Subcutaneous adipose tissue (tissue), 4 donors: ENCODE results near the gene SGCA. TPM values are rescaled to one million over a fixed set of nuclear protein-coding genes. Genes with fewer than 3 reads are reported as not detected.

Experiments used
- total RNA-seq, 4 donors: library from RNA; depleted of rRNA; stranded (reverse); fragments of >200 nt; gene quantifications; one replicate each; pipeline ENCODE4 v1.1.0, GENCODE V29; 2016
- TF ChIP-seq, protein P1 (sequence below): fragments of 450-650 bp; IDR thresholded peaks from one replicate; pipeline ENCODE4 v1.5.1; 2016; ENCODE audit warnings: low read depth, mild to moderate bottlenecking, control low read depth, antibody characterized with exemption, moderate library complexity

Gene SGCA
- 1 to 10 TPM in 1 of 4 donors, not detected in 3; 4.4 TPM for total RNA-seq

DNA sequence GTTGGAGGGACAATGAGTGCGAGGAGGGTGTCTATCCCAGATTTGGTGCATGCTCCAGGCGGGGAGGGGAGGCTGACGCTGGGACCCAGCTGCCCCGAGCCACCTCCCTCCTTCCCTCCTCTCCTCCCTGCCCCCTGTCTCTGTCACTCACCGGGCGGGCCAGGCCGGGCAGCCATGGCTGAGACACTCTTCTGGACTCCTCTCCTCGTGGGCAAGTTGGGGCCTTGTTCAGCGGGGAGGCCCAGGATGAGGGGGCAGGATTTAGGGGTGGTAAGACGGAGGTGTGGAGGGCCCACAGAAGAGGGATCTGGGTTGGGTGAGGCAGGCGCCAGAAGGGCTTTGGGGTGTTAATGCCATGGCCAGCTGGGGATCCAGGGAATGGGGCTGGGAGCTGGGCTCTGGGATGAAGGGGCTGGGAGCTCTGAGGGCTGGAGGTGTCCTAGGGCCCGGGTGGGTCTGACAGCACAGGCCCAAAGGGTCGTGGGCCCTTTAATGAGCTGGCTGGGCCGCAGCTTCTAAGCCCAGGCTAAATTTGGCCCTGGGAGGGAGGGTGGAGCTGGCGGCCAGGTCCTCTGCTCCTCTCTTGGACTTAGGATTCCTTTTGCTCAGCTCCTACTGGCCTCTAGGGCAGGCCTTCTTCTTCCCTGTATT is at the start of gene SGCA:
TSS of gene SGCA (plus strand) at position 139 of the 651 bp plus-strand sequence. CDS start at position 175, 36 bp downstream.
- TF ChIP-seq, protein P1, sequence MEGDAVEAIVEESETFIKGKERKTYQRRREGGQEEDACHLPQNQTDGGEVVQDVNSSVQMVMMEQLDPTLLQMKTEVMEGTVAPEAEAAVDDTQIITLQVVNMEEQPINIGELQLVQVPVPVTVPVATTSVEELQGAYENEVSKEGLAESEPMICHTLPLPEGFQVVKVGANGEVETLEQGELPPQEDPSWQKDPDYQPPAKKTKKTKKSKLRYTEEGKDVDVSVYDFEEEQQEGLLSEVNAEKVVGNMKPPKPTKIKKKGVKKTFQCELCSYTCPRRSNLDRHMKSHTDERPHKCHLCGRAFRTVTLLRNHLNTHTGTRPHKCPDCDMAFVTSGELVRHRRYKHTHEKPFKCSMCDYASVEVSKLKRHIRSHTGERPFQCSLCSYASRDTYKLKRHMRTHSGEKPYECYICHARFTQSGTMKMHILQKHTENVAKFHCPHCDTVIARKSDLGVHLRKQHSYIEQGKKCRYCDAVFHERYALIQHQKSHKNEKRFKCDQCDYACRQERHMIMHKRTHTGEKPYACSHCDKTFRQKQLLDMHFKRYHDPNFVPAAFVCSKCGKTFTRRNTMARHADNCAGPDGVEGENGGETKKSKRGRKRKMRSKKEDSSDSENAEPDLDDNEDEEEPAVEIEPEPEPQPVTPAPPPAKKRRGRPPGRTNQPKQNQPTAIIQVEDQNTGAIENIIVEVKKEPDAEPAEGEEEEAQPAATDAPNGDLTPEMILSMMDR: no peak

GRCh38 chr17:50117202-50118051 is 48.4 kb upstream of the SGCA start:
- TF ChIP-seq, protein P1: no peak

DNA sequence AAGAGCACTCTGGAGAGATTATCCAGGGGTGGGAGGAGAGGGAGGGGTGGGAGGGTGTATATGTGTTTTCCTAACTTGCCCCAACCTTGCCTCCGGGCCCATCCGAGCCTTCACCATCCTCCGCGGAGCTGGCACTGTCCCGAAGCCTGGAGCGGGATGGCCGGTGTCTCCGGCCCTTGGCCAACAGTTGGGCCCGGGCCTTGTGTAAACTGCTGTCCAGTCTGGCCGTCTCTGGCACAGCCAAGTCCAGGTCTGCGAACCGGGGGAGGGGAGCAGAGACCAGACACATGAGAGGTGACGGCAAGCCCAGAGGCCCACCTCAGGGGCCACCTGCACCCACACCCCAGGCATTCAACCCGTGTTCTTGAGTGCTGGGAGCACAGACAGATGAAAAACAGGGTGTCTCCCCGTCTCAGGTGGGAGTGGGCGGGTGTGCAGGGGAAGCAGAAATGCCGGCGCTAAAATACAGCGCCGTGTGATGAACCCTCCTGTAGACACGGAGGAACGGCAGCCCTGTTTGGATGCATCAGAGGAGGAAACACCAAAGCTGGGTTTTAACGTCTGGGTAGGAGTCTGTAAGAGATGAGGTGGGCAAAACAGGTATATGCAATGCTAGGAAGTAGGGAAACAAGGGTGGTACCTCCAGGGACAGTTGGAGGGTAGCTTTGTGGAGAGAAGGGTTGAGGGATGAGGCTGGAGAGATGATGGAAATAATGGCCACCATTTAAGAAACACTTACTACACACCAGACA is 47.6 kb upstream of the SGCA start:
- TF ChIP-seq, protein P1: no peak

DNA sequence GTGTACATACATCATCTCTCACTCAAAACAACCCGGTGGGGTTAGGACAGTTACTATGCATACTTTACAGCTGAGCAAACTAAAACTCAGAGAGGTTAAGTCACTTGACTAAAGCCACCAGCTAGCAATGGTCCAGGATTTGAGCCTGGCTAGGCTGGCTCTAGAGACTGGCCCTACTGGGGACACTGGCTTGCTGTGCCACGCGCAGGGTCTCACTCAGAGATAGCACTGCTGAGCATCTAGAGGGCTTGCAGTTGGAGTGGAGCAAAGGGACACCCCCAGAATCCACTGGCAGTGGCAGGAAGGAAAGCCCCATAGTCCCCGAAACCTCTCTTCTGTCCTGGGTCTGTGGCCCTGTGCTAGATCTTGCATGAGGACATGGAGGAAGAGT is 47.0 kb upstream of the SGCA start:
- TF ChIP-seq, protein P1: no peak

DNA sequence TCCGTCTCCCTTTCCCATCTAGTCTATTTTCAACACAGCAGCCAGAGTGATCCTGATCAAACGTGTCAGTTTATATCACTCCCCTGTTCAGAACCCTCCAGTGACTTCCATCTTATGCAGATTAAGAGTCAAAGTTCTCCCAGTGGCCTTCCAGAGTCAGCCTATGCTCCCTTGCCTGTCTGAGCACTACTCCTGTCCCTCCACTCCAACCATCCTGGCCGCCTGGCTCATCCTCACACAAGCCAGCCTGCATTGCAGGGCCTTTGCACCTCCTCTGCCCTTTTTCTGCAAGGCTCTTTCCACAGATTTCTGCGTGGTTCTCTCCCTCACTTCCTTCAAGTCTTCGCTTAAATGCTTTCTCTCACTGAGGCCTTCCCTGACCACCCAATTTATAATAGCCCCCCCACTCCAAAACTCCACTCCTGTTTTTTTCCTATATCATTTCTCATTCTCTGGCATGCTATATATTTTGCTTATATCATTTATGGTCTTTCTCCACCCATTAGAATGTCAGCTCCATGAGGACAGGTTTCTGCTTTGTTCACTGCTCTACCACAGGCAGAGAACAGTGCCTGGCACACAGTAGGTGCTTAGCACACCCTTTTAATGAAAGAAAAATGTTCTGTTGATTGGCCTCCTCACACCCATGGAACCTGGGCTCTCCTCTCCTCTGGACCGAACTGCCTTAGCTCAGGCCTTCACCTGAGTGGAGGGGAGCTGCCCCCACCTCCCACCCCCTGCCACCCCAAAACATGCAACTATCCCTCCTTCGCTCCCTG is 45.1 kb upstream of the SGCA start:
- TF ChIP-seq, protein P1: no peak

DNA sequence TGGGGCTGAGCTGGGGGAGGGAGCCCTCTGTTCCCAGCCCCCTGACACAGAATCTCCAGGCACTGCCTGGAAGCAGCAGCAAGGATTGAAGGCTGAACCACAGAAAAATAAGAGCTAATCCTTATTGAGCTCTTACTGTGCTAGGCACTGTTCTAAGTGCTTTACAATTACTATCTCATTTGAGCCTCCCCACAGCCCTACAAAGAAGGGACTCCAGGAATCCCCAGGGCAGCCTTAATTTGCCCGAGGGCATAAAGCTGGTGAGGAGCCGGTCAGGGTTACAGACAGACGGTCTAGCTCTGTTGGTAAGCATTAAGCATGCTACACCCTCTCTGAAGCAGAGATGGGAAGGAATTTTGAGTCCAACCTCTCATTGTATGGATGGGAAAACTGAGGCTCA is 42.9 kb upstream of the SGCA start:
- TF ChIP-seq, protein P1: no peak
